GM04504 (cell line): ENCODE measurements around the gene MITF.

Experiments
- DNase-seq: peaks from one replicate; pipeline ENCODE4 v3.0.0-alpha.2; 2012; ENCODE audit warnings: low read depth

Gene MITF

GRCh38 chr3:69970827-69971226 lies 231.6 kb downstream of the MITF start:
- DNase-seq, result no peak

GRCh38 chr3:69972672-69973071 lies 233.4 kb downstream of the MITF start:
- no peak for DNase-seq

- no peak for DNase-seq
Observed at GRCh38 chr3:69976021-69976420, 236.8 kb downstream of the MITF start.

GRCh38 chr3:69983546-69984265 lies 244.4 kb downstream of the MITF start:
- no peak for DNase-seq

- DNase-seq, result no peak
Observed at GRCh38 chr3:69985266-69985665, 246.0 kb downstream of the MITF start.

- DNase-seq, result no peak
Observed at GRCh38 chr3:69986419-69986818, 247.2 kb downstream of the MITF start.

GRCh38 chr3:69987833-69988232 lies 248.6 kb downstream of the MITF start:
- DNase-seq, result no peak

GRCh38 chr3:69993757-69994156 lies 254.5 kb downstream of the MITF start:
- no peak for DNase-seq

- DNase-seq, result no peak
Observed at GRCh38 chr3:69994919-69995318, 255.7 kb downstream of the MITF start.

GRCh38 chr3:69997631-69998307 lies 258.5 kb downstream of the MITF start:
- DNase-seq, result no peak

GRCh38 chr3:69998759-69999139 lies 259.5 kb downstream of the MITF start:
- DNase-seq, result no peak

GRCh38 chr3:69999140-70000027 lies 260.1 kb downstream of the MITF start, which contains the start of gene SAMMSON:
SAMMSON (plus strand) TSS chr3:69999733.
- no peak for DNase-seq

- no peak for DNase-seq
Observed at GRCh38 chr3:70000028-70000410, 260.8 kb downstream of the MITF start.

- no peak for DNase-seq
Observed at GRCh38 chr3:70000563-70001081, 261.4 kb downstream of the MITF start.

- no peak for DNase-seq
Observed at GRCh38 chr3:70003119-70003518, 263.9 kb downstream of the MITF start.

- no peak for DNase-seq
Observed at GRCh38 chr3:70006089-70006488, 266.8 kb downstream of the MITF start.

GRCh38 chr3:70010346-70010745 lies 271.1 kb downstream of the MITF start:
- DNase-seq, result no peak

GRCh38 chr3:70011582-70011981 lies 272.3 kb downstream of the MITF start:
- DNase-seq, result no peak
